Parathyroid adenoma (tissue), 2 donors: ENCODE results near the gene FYN.
A peak's percentile ranks its signal among the peaks of the same experiment; 100 is the strongest.

Source experiments
- H2AFZ ChIP-seq: fragments of 300-600 bp; sonication (generic); one replicate; pipeline ENCODE4 v1.7.0; 2017; ENCODE audit warnings: antibody characterized with exemption, mild to moderate bottlenecking
- H3K27ac ChIP-seq: fragments of 300-600 bp; sonication (generic); one replicate; pipeline ENCODE4 v1.7.0; 2017
- H3K27me3 ChIP-seq: fragments of 300-600 bp; sonication (generic); one replicate; pipeline ENCODE4 v1.7.0; 2017; ENCODE audit warnings: low read length; ENCODE audit not compliant: control insufficient read depth, insufficient read depth
- H3K36me3 ChIP-seq: fragments of 300-600 bp; sonication (generic); one replicate; pipeline ENCODE4 v1.7.0; 2017; ENCODE audit warnings: low read length; ENCODE audit not compliant: control insufficient read depth, insufficient read depth
- H3K4me1 ChIP-seq: fragments of 300-600 bp; sonication (generic); one replicate; pipeline ENCODE4 v1.7.0; 2017; ENCODE audit warnings: control low read depth
- H3K4me2 ChIP-seq: fragments of 300-600 bp; sonication (generic); one replicate; pipeline ENCODE4 v1.7.0; 2017; ENCODE audit warnings: low read length
- H3K4me3 ChIP-seq: fragments of 300-600 bp; sonication (generic); one replicate; pipeline ENCODE4 v1.7.0; 2017; ENCODE audit warnings: low read depth, low read length
- H3K79me2 ChIP-seq: fragments of 300-600 bp; sonication (generic); one replicate; pipeline ENCODE4 v1.7.0; 2017; ENCODE audit warnings: control low read depth
- H3K9ac ChIP-seq: fragments of 300-600 bp; sonication (generic); one replicate; pipeline ENCODE4 v1.7.0; 2017; ENCODE audit warnings: mild to moderate bottlenecking
- H3K9me3 ChIP-seq: fragments of 300-600 bp; sonication (generic); one replicate; pipeline ENCODE4 v1.7.0; 2017; ENCODE audit warnings: low read length; ENCODE audit not compliant: control insufficient read depth
- TF ChIP-seq, protein P1 (sequence below): fragments of 300-600 bp; sonication (generic); IDR thresholded peaks from one replicate; pipeline ENCODE4 v1.7.0; 2017; ENCODE audit warnings: antibody characterized with exemption, mild to moderate bottlenecking
- donor health status: primary hyperparathyroidism.

Gene FYN

DNA sequence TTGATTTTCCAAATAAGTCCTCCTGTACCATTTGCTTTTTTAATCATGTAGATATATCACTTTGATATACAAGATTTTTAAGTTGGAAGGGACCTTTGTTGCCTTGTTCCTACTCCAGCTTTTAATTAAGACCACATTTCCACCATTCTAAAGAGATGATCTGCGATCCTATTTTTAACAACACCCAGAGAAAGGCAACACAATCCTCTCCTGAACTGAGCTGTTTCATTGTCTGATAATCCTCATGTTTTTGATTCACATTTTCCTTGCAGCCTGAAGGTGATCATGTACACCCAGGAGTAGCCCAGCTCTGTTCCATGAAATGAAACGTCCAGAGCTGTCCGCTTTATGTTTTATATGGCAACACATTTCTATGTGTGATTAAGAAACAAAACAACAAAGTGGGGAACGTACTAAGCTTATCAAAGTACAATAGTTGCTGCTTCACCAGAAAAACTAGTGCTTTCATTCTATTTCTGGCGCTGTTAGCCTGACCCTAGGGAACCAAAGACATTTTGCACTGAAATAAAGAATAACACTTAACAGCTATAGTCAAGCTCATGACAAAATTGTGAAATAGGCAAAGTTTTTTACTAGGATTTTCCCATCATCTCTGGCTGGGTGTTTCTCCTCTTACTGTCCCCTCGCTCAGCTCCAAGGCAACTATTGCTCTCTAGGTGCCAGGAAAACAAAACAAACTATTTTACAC is 245.0 kb downstream of the FYN start:
- Histone ChIP-seq H3K9me3 (no peaks in the 10 kb centered on the region), H3K36me3 (no peaks in the 10 kb centered on the region), H2AFZ (no peak overlapping the region), H3K79me2 (no peaks in the 10 kb centered on the region), H3K9ac (no peak overlapping the region), H3K4me1 (no peaks in the 10 kb centered on the region), H3K4me3 (no peak overlapping the region), H3K4me2 (peak overlapping the region; percentile 22), H3K27ac (no peak overlapping the region), H3K27me3 (no peaks in the 10 kb centered on the region)
- TF ChIP-seq, protein P1, sequence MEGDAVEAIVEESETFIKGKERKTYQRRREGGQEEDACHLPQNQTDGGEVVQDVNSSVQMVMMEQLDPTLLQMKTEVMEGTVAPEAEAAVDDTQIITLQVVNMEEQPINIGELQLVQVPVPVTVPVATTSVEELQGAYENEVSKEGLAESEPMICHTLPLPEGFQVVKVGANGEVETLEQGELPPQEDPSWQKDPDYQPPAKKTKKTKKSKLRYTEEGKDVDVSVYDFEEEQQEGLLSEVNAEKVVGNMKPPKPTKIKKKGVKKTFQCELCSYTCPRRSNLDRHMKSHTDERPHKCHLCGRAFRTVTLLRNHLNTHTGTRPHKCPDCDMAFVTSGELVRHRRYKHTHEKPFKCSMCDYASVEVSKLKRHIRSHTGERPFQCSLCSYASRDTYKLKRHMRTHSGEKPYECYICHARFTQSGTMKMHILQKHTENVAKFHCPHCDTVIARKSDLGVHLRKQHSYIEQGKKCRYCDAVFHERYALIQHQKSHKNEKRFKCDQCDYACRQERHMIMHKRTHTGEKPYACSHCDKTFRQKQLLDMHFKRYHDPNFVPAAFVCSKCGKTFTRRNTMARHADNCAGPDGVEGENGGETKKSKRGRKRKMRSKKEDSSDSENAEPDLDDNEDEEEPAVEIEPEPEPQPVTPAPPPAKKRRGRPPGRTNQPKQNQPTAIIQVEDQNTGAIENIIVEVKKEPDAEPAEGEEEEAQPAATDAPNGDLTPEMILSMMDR = no peak

DNA sequence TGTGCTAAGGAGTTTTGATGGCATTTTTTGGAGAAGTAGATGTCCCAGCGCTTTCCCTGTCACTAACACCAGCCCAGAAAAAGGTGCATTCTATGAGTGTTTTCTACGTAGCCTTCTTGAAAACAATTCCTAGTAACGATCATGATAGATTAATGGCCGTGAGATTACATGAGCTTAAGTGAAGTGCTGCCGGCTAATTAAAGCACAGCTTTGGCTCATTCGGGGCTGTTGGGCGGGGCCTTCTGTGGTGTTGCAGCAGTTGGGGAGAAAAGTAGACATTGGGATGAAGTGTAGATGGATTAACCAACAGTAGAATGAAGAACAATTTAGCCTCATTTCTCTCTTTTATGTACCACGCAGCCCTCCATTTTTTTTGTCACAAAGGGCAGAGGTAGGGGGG is 246.8 kb downstream of the FYN start:
- H3K4me2 ChIP-seq = no peak overlapping the region
- H3K36me3 ChIP-seq = no peaks in the 10 kb centered on the region
- no peak overlapping the region for H3K27ac ChIP-seq
- H3K27me3 ChIP-seq = no peaks in the 10 kb centered on the region
- no peaks in the 10 kb centered on the region for H3K9me3 ChIP-seq
- no peaks in the 10 kb centered on the region for H3K4me1 ChIP-seq
- TF ChIP-seq, protein P1 = no peak
- H3K4me3 ChIP-seq = no peak overlapping the region
- no peak overlapping the region for H2AFZ ChIP-seq
- no peak overlapping the region for H3K9ac ChIP-seq
- no peaks in the 10 kb centered on the region for H3K79me2 ChIP-seq

DNA sequence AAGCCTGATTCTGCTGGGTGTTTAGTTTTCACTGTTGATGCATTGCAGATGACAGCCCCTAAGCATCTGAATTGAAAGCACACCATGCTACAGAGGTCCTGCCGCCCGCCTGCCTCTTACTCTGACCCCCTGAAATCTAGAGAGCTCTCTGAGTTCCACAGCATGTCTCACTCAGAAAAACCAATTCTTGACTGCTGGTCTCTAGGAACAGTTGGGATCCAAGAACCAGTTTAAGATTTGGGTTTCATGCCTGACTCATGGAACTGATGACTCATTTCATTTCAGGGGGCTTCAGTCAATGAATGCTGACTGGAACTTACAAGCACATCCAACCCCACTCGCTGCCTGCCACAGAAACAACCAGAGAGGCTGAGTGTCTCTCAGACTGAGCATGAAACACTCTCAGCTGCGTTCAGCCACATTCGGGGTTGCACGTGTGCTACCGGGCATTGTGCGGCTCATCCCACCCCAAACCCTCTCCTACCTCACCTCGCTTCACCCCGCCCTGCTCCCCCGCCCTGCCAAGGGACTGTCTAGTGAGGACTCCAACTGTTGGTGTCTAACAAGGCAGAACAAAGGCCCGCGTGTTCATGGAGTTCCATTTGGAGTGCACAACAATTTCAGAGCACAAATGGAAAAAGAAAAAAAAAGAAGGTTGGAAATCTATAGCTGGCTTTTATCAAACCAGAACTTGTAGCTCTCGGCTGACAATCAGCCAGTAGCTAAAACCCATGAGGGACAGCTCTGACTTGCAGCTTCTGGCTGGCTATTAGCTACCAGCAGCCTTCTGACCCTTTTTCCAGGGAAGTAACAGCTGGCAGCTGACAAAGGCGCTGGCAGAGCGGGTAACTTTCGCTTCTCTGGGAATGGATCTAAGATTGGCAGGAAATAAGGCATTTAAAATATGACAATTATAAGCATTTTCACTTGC is 247.5 kb downstream of the FYN start:
- Histone ChIP-seq H3K79me2 (no peaks in the 10 kb centered on the region), H3K4me2 (no peak overlapping the region), H3K9me3 (no peaks in the 10 kb centered on the region), H3K27ac (no peak overlapping the region), H3K4me3 (no peak overlapping the region), H3K27me3 (no peaks in the 10 kb centered on the region), H3K4me1 (no peaks in the 10 kb centered on the region), H3K9ac (no peak overlapping the region), H2AFZ (no peak overlapping the region), H3K36me3 (no peaks in the 10 kb centered on the region)
- TF ChIP-seq, protein P1 = no peak

DNA sequence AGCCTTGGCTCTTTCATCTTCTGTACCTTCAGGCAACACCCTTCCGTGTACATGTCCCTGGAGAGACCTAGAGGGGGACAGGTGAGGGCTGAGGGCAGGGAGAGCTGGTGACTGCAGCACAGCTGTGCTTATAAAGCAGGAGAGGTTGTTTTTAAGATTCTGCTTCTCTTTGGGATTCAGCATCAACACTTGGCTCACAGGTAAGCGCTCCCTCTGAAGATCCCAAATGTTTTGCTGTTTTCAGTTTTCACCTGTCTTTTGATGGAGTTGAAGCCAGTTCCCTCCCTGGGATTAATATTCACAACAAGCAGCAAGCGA is 248.2 kb downstream of the FYN start:
- H3K27me3 ChIP-seq = no peaks in the 10 kb centered on the region
- no peak overlapping the region for H3K27ac ChIP-seq
- H3K79me2 ChIP-seq = no peaks in the 10 kb centered on the region
- H3K9ac ChIP-seq = no peak overlapping the region
- no peak overlapping the region for H2AFZ ChIP-seq
- H3K4me3 ChIP-seq = no peak overlapping the region
- TF ChIP-seq, protein P1 = no peak
- H3K36me3 ChIP-seq = no peaks in the 10 kb centered on the region
- no peak overlapping the region for H3K4me2 ChIP-seq
- H3K4me1 ChIP-seq = no peaks in the 10 kb centered on the region
- no peaks in the 10 kb centered on the region for H3K9me3 ChIP-seq
